Measurements from ENCODE around the gene COX6A1.
"Not testable (repeated sequence)": the region's sequence is repeated elsewhere in the genome, so short reads cannot be mapped to it uniquely, and the experiment has no call there.

COX6A1 gene

DNA sequence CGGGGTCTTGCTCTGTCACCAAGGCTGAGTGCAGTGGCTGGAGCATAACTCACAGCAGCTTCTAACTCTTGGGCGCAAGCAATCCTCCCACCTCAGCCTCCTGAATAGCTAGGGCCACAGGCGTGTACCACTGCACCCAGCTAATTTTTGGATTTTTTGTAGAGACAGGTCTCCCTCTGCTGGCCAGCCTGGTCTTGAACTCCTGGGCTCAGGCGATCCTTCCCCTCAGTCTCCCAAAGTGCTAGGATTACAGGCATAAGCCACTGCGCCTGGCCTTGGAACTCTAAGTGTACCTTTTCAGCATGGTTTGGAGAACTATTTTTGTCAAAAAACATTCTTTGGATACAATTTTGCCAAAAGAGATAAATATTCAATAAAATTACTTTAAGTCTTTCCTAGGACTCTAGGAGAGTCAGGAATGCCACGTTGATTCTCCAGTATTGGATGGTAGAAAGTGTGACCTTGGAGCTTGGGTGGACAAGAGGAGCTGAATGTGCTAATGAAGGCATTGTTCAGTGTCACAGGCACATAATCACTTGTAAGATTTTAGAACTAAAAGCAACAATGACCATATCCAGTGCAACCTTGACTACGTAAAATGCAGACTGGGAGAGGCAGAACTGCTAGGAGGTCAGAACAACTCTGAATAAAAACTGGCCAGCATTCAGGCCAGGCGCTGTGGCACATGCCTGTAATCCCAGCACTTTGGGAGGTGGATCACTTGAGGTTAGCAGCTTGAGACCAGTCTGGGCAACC, 28.8 kb downstream of the COX6A1 start:
- DNase-seq (ENCODE audit: low read depth in 2 of 2, low spot score in 1 of 2), result no peak

DNA sequence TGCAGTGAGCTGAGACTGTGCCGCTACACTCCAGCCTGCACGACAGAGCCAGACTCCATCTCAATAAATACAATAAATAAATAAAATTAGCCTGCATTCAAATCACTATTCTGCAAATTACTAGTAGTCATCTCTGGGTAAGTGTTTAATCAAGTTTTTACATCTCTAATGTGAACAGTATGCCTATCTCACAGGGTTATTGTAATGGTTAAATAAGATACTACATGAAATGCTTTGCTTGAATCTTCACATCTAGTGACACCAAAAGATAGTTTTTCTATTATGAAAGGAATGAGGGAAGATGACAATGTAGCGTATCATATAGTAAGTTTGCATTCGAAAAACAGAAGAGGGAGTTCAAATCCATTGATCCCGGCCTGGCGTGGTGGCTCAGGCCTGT, 29.5 kb downstream of the COX6A1 start:
- DNase-seq (ENCODE audit: low read depth in 2 of 2, low spot score in 1 of 2), result no peak

DNA sequence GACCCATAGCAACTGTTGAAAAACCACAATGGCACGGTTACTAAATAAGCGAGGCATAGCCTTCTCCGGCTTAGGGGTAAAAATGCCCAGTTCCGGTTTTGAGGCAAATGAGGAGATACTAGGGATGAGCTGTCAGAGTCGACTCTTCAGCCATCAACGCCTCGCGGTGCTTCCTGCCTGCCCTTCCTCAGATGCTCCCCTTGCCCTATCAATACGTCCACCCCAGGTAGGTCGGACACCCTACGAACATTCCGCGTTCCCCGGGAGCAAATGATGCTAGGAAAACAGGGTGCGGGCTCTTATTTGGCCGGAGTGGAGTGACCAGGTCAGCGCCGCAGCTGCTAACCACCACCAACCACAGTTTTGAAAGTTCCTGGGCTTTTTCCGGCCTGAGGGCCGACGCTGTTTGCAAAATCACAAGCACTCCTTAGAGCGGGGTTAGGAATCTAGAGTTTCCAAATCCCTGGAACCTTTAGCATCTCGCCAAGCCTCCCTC, 30.5 kb downstream of the COX6A1 start:
- no peak for DNase-seq (ENCODE audit: low read depth in 2 of 2, low spot score in 1 of 2)

DNA sequence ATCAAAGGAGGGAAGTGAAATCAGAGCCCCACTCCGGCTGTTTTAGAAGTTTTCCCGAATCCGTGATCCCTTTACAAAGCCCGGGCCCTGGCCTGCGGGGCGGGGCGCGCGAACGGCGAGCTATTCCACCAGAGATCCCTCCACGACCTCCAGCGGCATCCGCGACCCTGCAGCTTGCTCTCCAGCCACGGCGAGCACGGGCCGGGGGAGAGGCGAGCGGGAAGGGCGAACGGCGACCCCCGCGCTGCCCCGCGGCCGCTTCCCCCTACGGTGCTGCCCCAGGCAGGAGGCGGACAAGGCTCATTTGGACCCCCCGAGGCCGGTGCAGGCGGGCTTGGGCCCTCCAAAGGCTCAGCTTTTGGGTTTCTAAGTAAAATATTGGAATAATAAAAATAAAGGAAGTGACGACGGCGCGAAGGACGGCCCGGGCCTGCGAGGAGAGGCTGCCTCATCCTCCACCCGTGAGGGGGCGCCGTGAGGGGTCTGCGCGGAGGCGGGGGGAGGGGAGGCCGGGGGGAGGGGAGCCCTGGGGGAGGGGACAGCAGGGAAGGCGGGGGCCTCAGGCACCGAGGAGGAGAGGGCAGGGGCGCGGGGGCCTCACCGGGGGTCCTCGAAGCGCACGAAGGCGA, 31.0 kb downstream of the COX6A1 start:
- DNase-seq (ENCODE audit: low read depth in 2 of 2, low spot score in 1 of 2), result peak in 1 of 2 donors; percentile 25

DNA sequence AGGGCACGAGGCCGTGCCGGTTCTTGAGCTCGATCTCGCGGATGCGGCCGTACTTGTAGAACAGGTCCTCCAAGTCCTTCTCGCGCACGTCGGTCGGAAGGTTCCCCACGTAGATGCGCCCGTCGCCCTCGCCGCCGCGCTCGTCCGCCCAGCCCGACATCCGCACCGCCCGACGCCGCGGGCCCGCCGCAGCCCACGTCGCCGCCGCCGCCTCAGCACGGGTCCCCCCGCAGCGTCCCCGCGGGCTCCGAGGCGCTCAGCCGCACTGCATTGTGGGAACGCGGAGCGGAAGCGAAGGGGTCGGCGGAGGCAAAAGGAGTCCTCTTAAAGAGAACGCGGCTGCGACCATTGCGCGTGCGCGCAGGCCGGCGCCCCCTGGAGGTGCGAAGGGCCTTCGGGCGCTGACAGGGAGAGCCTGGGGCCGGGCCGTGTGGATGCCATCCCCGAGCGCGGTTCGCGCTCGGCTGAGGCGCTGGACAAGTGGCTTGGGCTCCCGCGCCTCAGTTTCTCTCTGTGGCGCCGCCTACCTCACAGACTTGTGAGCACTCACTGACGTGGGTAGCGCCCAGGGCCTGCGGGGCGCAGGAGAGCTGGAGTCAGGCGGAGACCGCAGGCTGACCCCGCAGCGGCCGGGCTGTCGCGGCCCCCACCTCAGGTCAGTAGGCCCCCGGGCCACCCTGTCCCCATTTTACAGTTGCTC, 31.7 kb downstream of the COX6A1 start, which contains the start of gene SRSF9:
TSS of gene SRSF9 (minus strand) at position 299 of the 700 bp plus-strand sequence. CDS start at position 160, 139 bp downstream.
- DNase-seq (ENCODE audit: low read depth in 2 of 2, low spot score in 1 of 2), result peak; percentile 95 to 97

DNA sequence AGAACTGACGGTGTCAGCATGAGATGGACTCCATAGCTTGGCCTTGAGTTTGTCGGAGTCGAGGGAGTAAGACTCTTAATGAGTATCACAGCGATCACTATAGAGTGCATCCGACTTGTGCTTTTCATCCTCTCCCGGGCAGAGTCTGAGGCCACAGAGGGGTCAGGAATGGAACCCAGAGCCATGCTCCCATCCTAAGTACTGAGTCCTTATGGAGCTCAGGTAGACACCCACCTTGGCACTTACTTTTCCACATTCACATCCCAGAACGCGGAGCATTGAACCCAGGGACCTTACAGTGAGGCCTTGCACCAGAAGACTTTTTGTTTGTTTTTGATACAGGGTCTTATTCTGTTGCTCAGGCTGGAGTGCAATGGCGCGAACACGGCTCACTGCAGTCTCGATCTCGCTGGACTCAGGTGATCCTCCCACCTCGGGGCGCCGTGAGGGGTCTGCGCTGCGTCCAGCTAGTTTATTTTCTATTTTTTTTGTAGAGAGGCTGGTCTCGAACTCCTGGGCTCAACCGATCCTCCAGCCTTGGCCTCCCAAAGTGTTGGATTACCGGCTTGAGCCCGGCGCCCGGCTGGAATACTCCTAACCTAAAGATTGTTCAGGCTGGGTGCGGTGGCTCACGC, 32.4 kb downstream of the COX6A1 start:
- no peak for DNase-seq (ENCODE audit: low read depth in 2 of 2, low spot score in 1 of 2)

DNA sequence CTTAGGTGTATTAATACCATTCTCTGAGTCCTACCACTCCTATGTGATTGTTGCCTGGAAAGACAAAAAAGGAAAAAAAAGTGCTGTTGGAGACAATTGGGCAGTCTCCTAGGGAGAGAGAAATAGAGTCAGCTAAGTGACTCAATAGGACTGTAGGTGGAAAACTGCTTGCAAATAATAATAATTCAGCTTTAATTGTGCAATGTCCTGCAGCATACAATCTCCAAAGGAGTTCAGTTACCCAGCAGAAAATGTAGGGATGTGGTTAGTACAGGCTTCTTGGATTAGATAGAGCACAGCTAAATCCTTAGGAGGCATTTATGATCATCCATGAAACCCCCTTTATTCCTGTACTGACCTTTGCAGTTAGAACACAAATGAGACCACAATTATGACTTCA, 34.6 kb downstream of the COX6A1 start:
- no peak for DNase-seq (ENCODE audit: low read depth in 2 of 2, low spot score in 1 of 2)

DNA sequence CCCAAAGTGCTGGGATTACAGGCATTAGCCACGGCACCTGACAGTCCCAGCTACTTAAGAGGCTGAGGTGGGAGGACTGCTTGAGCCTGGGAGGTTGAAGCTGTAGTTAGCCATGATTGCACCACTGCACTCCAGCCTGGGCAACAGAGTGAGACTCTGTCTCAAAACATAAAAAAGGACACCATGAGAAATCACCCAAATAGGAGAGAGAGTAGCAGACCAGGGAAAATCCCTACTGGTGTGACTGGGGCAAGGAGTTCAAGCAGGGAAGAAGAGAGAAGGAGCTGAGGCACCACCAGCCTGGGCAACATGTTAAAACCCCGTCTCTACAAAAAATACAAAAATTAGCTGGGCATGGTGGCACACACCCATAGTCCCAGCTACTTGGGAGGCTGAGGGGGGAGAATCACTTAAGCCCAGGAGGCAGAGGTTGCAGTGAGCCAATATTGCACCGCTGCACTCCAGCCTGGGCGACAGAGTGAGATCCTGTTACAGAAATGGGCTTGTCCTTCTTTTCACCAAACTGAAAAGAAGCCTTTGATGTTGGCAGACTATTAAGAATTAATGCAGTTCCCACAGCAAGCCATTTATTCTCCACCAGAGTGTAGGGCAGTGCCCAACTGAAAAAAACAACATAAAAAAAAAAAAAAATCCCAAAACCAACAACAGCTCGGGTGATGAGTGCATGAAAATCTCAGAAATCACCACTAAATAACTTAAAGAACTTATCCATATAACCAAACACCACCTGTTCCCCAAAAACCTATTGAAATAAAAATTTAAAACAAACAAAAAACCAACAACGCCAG, 36.1 kb downstream of the COX6A1 start:
- no peak for DNase-seq (ENCODE audit: low read depth in 2 of 2, low spot score in 1 of 2)

DNA sequence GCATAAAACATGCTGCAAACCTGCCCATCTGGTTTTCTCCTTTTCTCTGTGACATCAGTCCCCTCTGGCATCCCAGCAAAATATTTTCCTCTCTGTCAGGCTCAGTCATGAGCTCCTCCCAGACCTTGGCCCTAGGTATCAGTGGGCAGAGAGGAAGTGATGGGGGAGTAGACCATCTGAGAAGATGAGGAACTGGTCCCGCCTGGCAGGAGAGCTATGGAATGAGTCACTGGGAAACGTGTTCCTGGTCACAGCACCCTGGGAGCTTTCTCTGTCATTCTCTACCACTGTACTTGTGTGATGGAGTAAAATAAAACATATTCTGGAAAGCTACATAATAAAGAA, 36.7 kb downstream of the COX6A1 start:
- DNase-seq (ENCODE audit: low read depth in 2 of 2, low spot score in 1 of 2), result no peak

DNA sequence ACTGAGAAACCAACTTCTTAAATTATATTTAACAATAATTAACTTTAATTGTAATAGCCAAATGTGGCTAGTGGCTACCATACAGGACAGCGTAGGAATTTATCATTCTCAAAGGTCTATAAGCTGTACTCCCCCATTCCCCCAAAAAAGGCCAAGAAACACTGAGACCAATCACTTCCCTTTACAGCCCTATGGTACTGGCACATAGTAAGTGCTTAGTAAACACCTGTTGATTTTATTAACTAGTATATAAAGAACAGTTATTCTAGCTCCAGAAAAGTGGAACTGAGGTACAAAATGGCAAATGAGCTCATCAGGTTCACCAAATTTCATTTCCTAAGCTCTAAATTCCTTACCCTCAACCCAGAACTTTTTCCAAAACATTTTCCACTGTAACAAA, 37.7 kb downstream of the COX6A1 start:
- DNase-seq (ENCODE audit: low read depth in 2 of 2, low spot score in 1 of 2), result no peak

DNA sequence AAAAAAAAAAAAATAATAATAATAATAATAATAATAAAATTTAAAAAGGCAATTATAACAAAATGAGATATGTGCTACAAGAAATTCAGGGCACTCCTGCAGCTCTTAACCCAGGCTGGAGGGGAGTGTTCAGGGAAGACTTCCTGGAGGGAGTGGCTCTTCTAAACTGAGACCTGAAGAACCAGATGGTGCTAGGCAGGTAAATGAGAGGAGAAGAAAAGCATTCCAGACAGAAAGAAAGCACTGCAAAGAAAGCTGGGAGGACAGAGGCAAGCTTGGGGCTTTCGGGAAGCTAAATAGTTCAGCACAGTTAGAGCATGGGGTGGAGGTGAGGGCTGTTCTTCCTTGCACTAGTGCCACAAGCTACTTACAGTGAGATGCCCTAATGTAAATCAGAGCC, 41.5 kb downstream of the COX6A1 start:
- no peak for DNase-seq (ENCODE audit: low read depth in 2 of 2, low spot score in 1 of 2)

DNA sequence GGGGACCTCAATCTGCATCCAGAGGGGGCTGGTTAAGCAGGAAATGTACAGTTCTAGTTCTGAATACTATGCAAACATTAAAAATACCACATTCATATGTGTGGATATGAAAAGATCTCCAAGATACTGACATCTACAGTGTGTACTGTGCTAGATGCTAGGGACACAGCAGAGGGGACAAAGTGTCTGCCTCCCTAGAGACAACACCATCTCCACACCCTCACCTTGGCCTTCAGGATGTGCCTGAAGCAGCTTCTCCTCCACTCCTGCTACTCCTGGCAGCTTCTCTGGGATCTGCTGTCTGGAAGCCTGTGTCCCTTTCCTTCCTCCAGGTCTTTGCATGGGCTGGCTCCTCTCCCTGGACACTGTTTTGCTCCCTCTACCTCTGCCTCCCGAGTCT, 42.3 kb downstream of the COX6A1 start:
- DNase-seq (ENCODE audit: low read depth in 2 of 2, low spot score in 1 of 2), result no peak

DNA sequence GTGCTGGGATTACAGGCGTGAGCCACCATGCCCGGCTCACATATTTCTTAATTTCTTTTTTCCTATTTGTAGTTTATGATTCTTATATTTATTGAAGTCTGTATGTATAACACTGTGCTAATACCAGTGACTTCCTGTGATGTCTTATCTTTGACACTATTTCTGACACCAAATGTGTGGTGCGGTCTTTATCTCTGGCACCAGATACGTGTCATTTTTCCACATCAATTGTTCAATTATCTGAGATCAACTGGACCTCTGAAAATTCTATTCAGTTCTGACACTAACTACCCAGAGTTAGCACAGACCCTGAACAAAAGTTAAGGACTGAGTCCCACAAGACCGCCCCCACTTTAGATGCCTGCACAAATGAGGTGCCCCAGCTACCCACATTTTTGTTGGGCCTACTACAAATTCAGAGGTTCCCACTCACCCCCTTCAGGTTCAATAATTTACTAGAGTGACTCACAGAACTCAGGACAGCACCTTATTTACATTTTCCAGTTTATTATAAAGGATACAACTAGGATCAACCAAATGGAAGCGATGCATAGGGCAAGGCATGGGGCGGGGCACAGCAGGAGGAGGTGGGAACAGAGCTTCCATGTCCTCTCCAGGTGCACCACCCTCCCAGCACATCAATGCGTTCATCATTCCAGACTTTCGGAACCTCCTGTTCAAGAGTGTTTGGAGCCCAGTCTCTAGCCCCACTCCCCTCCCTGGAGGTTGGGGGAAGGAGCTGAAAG, 43.3 kb downstream of the COX6A1 start:
- no peak for DNase-seq (ENCODE audit: low read depth in 2 of 2, low spot score in 1 of 2)

DNA sequence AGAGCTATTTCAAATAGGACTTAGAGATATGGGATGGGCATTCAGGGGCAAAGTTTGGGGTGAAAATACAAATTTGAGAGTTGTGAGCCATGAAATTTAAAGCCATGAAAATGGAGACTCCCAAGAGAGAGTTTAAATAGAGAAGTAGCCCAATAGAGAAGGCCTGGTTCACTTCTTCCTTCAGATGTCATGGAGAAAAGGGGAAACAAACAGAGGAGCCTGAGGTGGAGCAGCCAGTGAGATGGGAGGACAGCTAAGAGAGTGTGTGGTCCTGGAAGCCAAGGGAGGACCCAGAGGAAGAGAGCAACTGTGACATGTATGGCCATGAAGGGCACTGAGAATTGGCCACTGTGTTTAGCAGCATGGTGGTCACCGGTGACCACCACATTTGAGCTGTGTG, 45.7 kb downstream of the COX6A1 start:
- DNase-seq (ENCODE audit: low read depth in 2 of 2, low spot score in 1 of 2), result no peak

DNA sequence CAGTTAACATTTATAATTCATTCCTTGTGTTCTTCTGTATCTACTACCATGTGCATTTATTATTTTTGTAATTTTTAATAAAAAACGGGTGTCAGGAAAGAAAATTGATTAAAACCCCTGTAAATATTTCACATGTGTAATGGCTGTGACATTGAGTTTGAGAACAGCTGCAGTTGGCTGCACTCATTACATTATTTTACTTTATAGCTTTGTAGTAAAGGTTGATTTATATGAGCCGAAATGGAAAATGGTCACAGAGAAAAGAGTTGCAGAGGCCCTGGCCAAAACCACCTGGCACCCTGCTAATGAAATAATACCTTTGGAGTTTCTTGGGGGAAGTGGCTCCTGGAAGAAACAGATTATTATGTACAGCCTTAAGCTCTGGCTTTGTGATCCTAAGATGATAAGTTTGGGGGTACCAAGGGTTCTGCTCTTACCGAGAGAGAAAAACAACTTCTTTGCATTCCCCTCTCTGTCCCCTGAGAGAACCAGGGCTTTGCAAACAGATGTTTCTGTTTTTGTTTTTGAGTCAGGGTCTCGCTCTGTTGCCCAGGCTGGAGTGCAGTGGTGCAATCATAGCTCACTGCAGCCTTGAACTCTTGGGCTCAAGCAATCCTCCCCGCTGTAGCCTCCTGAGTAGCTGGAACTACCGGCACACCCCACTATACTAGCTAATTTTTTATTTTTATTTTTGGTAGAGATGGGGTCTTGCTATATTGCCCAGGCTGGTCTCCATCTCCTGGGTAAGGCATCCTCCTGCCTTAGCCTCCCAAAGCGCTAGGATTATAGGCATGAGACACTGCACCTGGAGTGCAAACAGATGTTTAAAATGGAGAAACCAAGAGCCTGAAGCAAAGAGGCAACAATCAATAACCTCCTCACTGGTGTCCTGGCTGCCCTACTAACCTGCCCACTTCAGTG, 48.3 kb downstream of the COX6A1 start:
- no peak for DNase-seq (ENCODE audit: low read depth in 2 of 2, low spot score in 1 of 2)

DNA sequence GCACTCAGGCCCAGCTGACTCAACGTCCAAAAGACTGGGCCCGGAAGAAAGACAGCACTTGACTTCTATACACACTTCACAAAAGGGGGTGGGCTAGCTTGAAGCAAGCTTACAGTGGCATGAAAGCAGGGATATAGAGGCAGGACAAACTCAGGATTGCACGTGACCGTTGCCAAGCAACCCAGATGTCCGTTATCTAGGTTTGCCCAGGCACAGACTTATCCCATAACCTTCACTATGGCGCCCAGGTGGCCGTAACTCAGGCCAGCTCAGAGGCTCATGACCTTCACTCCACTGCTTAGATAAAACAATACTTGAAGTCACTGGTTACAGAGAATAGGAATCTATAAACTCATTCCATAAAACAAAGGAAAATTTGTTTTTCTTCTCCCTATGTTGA, 49.6 kb downstream of the COX6A1 start:
- not testable (repeated sequence) for DNase-seq (ENCODE audit: low read depth in 2 of 2, low spot score in 1 of 2)

DNA sequence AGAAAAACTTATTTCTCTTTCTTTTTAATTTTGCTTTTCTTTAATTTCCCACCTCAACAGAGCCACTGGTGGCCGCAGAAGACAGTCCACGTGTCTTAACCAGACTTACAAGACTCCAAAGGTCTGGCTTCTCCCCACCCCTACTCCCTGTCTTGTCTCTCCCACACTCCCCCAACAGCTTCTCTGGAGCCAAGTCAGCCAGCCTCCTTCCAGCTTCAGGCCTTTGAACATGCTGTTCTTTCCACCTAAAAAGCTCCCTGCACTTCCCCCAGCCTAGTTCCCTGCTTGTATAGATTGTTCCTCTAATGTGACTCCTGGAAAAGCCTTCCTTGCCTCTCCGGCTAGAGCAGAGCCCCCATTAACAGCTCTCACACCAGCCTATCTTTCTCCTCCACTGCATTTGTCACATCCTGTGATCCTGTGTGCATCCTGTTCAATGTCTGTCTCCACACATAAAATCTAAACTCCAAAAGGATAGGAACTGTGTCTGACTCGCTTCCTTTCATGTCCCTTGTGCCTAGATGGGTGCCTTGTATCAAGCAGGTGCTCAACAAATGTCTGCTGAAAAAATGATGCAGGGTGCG, 50.2 kb downstream of the COX6A1 start:
- DNase-seq (ENCODE audit: low read depth in 2 of 2, low spot score in 1 of 2), result no peak

DNA sequence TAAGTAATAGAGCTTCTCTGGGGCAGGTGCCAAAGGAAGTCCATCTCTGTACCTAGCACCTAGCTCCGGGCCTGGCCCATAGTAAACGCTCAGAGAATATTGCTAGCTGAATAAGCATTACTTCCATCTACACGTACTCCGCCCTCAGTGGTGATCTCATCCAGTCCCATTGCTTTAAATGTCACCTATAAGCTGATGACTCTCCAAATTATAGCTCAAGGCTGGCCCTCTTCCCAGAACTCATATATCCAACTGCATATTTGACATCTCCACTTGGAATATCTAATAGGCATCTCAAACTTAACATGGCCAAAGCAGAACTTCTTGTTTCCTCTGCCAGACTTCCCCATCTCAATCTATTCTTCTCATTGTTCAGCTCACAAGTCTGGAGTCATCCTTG, 51.1 kb downstream of the COX6A1 start:
- DNase-seq (ENCODE audit: low read depth in 2 of 2, low spot score in 1 of 2), result no peak

DNA sequence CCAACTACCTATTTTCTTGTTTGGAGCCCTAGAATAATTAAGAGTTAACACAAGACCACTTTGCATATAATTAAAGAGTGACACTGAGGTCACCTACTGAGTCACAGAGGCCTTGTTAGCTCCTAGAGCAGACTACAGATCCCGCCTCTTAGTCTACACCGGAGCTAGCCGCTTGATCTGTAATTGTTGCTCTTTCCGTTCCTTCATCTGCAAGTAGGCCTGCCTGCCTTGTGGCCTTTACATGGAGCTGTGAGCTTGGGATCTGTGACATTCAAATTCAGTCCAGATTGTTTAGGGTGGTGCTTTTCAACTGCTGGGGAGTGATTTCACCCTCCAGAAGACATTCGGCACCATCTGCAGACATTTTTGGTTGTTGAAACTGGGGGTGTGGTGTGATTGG, 52.4 kb downstream of the COX6A1 start:
- DNase-seq (ENCODE audit: low read depth in 2 of 2, low spot score in 1 of 2), result no peak
